IMR-90 (cell line): ENCODE measurements around the gene CREBBP. TPM values are rescaled to one million over a fixed set of nuclear protein-coding genes. Genes with fewer than 3 reads are reported as not detected.

Experiments used
- ATAC-seq: fragments of 200-7000 bp; cut with Tn5 transposase; 2 replicates; pipeline ENCODE4 v1.9.1; 2020; ENCODE audit warnings: low read depth, mild to moderate bottlenecking, moderate library complexity
- BruUV-seq: library from RNA; stranded (reverse); fragments of 400-500 nt; replicated peaks from 2 replicates; lab custom pipeline; 2021; lab: Mats Ljungman, UMichigan
- CTCF ChIA-PET: fragments of 300-600 bp; formaldehyde crosslinking; extraction: SDS; loops from one replicate; lab custom pipeline; 2021; ENCODE audit warnings: antibody characterized with exemption; lab: Yijun Ruan, JAX
- POLR2A ChIA-PET: fragments of 300-600 bp; sonication (Branson Sonifier 250); formaldehyde crosslinking; loops from one replicate; lab custom pipeline; 2022; ENCODE audit warnings: antibody characterized with exemption; ENCODE audit not compliant: unreplicated experiment; lab: Charles Lee
- DNase-seq: peaks from one replicate; pipeline ENCODE4 v3.0.0; 2013
- H2AFZ ChIP-seq: replicated peaks from 2 replicates; pipeline ENCODE3; 2013; ENCODE audit warnings: low read length, mild to moderate bottlenecking; ENCODE audit not compliant: poor library complexity
- H2AK5ac ChIP-seq: 2 replicates; pipeline ENCODE4 v1.6.1; 2013; ENCODE audit warnings: low read depth, low read length, inconsistent platforms
- H2AK9ac ChIP-seq: replicated peaks from 2 replicates; pipeline ENCODE3; 2013; ENCODE audit warnings: mild to moderate bottlenecking, low read depth, low read length, moderate library complexity; ENCODE audit not compliant: poor library complexity
- H2BK120ac ChIP-seq: 2 replicates; pipeline ENCODE4 v1.6.1; 2013; ENCODE audit warnings: low read depth, low read length, inconsistent platforms
- H2BK15ac ChIP-seq: 3 replicates; pipeline ENCODE4 v1.6.1; 2013; ENCODE audit warnings: low read depth, low read length, inconsistent platforms
- H2BK20ac ChIP-seq: 2 replicates; pipeline ENCODE4 v1.6.1; 2013; ENCODE audit warnings: low read depth, mild to moderate bottlenecking, inconsistent platforms, low read length, moderate library complexity
- H2BK5ac ChIP-seq: 2 replicates; pipeline ENCODE4 v1.6.1; 2013; ENCODE audit warnings: mild to moderate bottlenecking, low read depth, low read length, inconsistent platforms; ENCODE audit not compliant: poor library complexity, severe bottlenecking
- H3K14ac ChIP-seq: replicated peaks from 2 replicates; pipeline ENCODE4 v1.6.1; 2013; ENCODE audit warnings: low read depth, low read length, inconsistent platforms
- H3K18ac ChIP-seq: 2 replicates; pipeline ENCODE4 v1.6.1; 2013; ENCODE audit warnings: low read depth, low read length, control low read depth
- H3K23ac ChIP-seq: 2 replicates; pipeline ENCODE4 v1.6.1; 2013; ENCODE audit warnings: low read depth, low read length, inconsistent platforms
- H3K27ac ChIP-seq: 2 replicates; pipeline ENCODE4 v1.5.1; 2013; ENCODE audit warnings: mild to moderate bottlenecking, control low read depth, low read length; ENCODE audit not compliant: insufficient read depth
- H3K27me3 ChIP-seq: 2 replicates; pipeline ENCODE4 v1.6.1; 2013; ENCODE audit warnings: low read length; ENCODE audit not compliant: control insufficient read depth, insufficient read depth
- H3K36me3 ChIP-seq: 2 replicates; pipeline ENCODE4 v1.6.1; 2013; ENCODE audit warnings: low read length, mixed read lengths; ENCODE audit not compliant: control insufficient read depth, insufficient read depth
- H3K4ac ChIP-seq: 2 replicates; pipeline ENCODE4 v1.6.1; 2013; ENCODE audit warnings: low read depth, low read length, inconsistent platforms
- H3K4me1 ChIP-seq: 2 replicates; pipeline ENCODE4 v1.6.1; 2013; ENCODE audit warnings: low read length, mixed read lengths; ENCODE audit not compliant: control insufficient read depth, insufficient read depth
- H3K4me2 ChIP-seq: 2 replicates; pipeline ENCODE4 v1.6.1; 2013; ENCODE audit warnings: low read depth, mild to moderate bottlenecking, control low read depth, low read length, moderate library complexity
- H3K4me3 ChIP-seq: 2 replicates; pipeline ENCODE4 v1.5.1; 2013; ENCODE audit warnings: low read depth, mild to moderate bottlenecking, control low read depth, low read length, moderate library complexity; ENCODE audit not compliant: insufficient read depth
- H3K56ac ChIP-seq: 2 replicates; pipeline ENCODE4 v1.6.1; 2013; ENCODE audit warnings: low read length, inconsistent platforms; ENCODE audit not compliant: insufficient read depth; ENCODE audit errors: extremely low read depth
- H3K79me1 ChIP-seq, 2 experiments: 2 replicates each; pipeline ENCODE4 v1.6.1; 2013; ENCODE audit warnings: low read length in 2 of 2, inconsistent platforms in 1 of 2, low read depth in 1 of 2
- H3K9ac ChIP-seq: 2 replicates; pipeline ENCODE4 v1.6.1; 2013; ENCODE audit warnings: low read depth, low read length, control low read depth
- H3K9me1 ChIP-seq: 2 replicates; pipeline ENCODE4 v1.6.1; 2013; ENCODE audit warnings: low read length, inconsistent platforms; ENCODE audit not compliant: insufficient read depth
- H3K9me3 ChIP-seq: 2 replicates; pipeline ENCODE4 v1.6.1; 2013; ENCODE audit warnings: low read length; ENCODE audit not compliant: control insufficient read depth, insufficient read depth
- H4K20me1 ChIP-seq: 2 replicates; pipeline ENCODE4 v1.6.1; 2013; ENCODE audit warnings: low read length, inconsistent platforms; ENCODE audit not compliant: insufficient read depth
- H4K5ac ChIP-seq: 2 replicates; pipeline ENCODE4 v1.6.1; 2013; ENCODE audit warnings: mild to moderate bottlenecking, low read depth, low read length, control low read depth
- H4K8ac ChIP-seq, 2 experiments: 2 replicates each; pipeline ENCODE4 v1.6.1; 2013; ENCODE audit warnings: low read depth in 2 of 2, low read length in 2 of 2, control low read depth in 1 of 2, inconsistent platforms in 1 of 2
- H4K91ac ChIP-seq: 2 replicates; pipeline ENCODE4 v1.6.1; 2013; ENCODE audit warnings: low read depth, low read length, inconsistent platforms; ENCODE audit not compliant: insufficient read depth
- BHLHE40 ChIP-seq: fragments of 150-350 bp; IDR thresholded peaks from 2 replicates; pipeline ENCODE4 v1.6.1; 2016; ENCODE audit warnings: mild to moderate bottlenecking, low read depth, low read length
- FOS ChIP-seq: fragments of 150-350 bp; IDR thresholded peaks from 2 replicates; pipeline ENCODE4 v1.6.1; 2016; ENCODE audit warnings: low read depth, low read length
- WGBS, 2 experiments: methylation state at CpG; one replicate each; pipeline versions ENCODE4 v1.1.5 to v1.1.7; 2013; ENCODE audit warnings: missing lambda C conversion rate in 2 of 2; ENCODE audit not compliant: insufficient read length in 1 of 2; ENCODE audit errors: extremely low coverage in 2 of 2; 5-methylcytosine and 5-hydroxymethylcytosine counted together
- dilution Hi-C: fragments of 300-500 bp; cut with HindIII; formaldehyde crosslinking; loops from one replicate; pipeline ENCODE4 v1.14.3; 2018; ENCODE audit warnings: low sequenced_read_pairs; ENCODE audit not compliant: unreplicated experiment
- in situ Hi-C: fragments of 300-500 bp; cut with MboI; formaldehyde crosslinking; loops from 3 replicates; pipeline ENCODE4 v1.14.3; 2019; ENCODE audit warnings: low sequenced_read_pairs, inconsistent platforms, mixed read lengths
- intact Hi-C: fragments of 100-400 bp; cut with micrococcal nuclease; formaldehyde crosslinking; loops from 2 replicates; pipeline ENCODE4 v1.10.0; 2022
- polyA plus RNA-seq, 3 experiments: library from polyadenylated mRNA; depleted of rRNA; stranded (reverse); fragments of >200 nt; gene quantifications; 2 replicates each; pipeline ENCODE4 v1.2.3, GENCODE V29; 2012; ENCODE audit warnings: low replicate concordance in 1 of 3
- total RNA-seq: library from RNA; depleted of rRNA; stranded (reverse); fragments of >200 nt; gene quantifications from 2 replicates; pipeline ENCODE4 v1.2.3, GENCODE V29; 2012

Gene CREBBP
- total and polyA plus RNA-seq, 2 of the 4 experiments (the other 2 are of a cell fraction) = 7.3 to 12.5 TPM

- no peaks in the 10 kb centered on the region for H3K36me3 ChIP-seq
- H4K91ac ChIP-seq = no peak overlapping the region
- WGBS, 2 experiments = 61% methylated on average over 12 of the region's 13 CpGs; no CpG with 5 or more reads in 1 of the 2 experiments
- no peak for DNase-seq
- H4K20me1 ChIP-seq = no peaks in the 10 kb centered on the region
- no peak overlapping the region for H4K5ac ChIP-seq
- H3K9me1 ChIP-seq = no peaks in the 10 kb centered on the region
- POLR2A ChIA-PET = no interaction called here
- dilution Hi-C loops (no loop called here), in situ Hi-C loops (no loop called here), intact Hi-C loops (no loop called here)
- no peak overlapping the region for H3K4me3 ChIP-seq
- H2BK15ac ChIP-seq = no peak overlapping the region
- no peak overlapping the region for H3K56ac ChIP-seq
- H2AK5ac ChIP-seq = no peak overlapping the region
- no peak overlapping the region for H3K4me2 ChIP-seq
- peaks cover 10% of the 10 kb centered on the region for H3K9me3 ChIP-seq
- H3K18ac ChIP-seq = no peak overlapping the region
- no peak overlapping the region for H2BK120ac ChIP-seq
- H4K8ac ChIP-seq = no peak overlapping the region
- no TSS peak for BruUV-seq
- H2AFZ ChIP-seq = no peak overlapping the region
- H3K27ac ChIP-seq = no peak overlapping the region
- H3K4me1 ChIP-seq = no peaks in the 10 kb centered on the region
- H2BK20ac ChIP-seq = no peak overlapping the region
- no peak overlapping the region for H2BK5ac ChIP-seq
- H3K4ac ChIP-seq = no peak overlapping the region
- H3K14ac ChIP-seq = no peak overlapping the region
- no peak for TF ChIP-seq BHLHE40
- no peak for TF ChIP-seq FOS
- no peak overlapping the region for H3K23ac ChIP-seq
- no peaks in the 10 kb centered on the region for H3K79me1 ChIP-seq
- CTCF ChIA-PET = no interaction called here
- no peaks in the 10 kb centered on the region for H3K27me3 ChIP-seq
- H3K9ac ChIP-seq = no peak overlapping the region
- no peak for ATAC-seq
- no peak overlapping the region for H2AK9ac ChIP-seq
These were observed 41.7 kb upstream of the CREBBP start for GRCh38 chr16:3922241-3922640.
